RPMI7951 (cell line): ENCODE data around the gene HMSD. TPM values are rescaled to one million over a fixed set of nuclear protein-coding genes. Genes with fewer than 3 reads are reported as not detected.
"Not testable (repeated sequence)": the region's sequence is repeated elsewhere in the genome, so short reads cannot be mapped to it uniquely, and the experiment has no call there.

Experiments
- DNase-seq: peaks from one replicate; pipeline ENCODE4 v3.0.0-alpha.2; 2012; ENCODE audit warnings: low read depth
- total RNA-seq: library from RNA; depleted of rRNA; stranded (reverse); fragments of >200 nt; shearing (Covaris generic); gene quantifications from 2 replicates; pipeline ENCODE4 v1.2.3, GENCODE V29; 2014; rRNA removed

HMSD gene, protein sequence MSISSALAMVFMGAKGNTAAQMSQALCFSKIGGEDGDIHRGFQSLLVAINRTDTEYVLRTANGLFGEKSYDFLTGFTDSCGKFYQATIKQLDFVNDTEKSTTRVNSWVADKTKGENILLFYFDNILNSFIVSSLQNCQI
- not detected in 2 replicates for total RNA-seq

- peak; percentile 47 for DNase-seq
Measured at GRCh38 chr18:63949068-63949737, at the start of gene HMSD. HMSD (plus strand) TSS chr18:63949301; CDS start chr18:63953456, 4,155 bp downstream.

DNA sequence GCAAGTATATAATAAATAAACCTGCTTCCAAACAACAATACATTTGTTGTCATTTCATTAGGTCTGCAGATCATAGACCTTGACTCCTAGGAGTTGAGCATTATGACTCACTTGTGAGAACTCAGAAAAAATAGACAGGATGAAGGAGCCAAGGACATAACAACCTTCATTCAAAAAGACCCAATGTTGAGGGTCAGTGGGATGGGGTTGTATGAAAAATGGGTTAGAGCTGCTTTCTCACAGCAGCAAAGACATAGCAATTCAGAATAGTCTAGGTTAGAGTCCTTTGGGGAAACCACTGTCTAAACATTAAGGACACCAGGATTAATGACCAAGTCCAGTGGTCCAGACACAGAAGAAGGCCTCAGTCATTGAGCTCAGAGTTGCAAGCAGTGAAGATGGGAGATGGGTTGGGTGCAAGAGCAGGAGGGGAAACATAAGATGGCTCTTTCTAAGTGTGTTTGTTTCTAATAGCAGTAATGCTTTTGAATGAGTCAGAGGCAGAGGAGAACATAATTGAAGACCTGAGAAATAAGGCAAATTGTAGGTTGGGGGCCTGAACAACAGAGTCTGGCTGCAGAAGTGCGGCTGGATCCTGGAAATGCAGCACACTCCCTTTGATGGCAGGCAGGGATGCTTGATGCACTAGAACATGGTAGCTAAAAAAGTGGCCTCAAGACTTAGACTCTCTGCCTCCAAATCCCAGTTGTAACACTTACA, 45.1 kb upstream of the HMSD start:
- DNase-seq: no peak

DNA sequence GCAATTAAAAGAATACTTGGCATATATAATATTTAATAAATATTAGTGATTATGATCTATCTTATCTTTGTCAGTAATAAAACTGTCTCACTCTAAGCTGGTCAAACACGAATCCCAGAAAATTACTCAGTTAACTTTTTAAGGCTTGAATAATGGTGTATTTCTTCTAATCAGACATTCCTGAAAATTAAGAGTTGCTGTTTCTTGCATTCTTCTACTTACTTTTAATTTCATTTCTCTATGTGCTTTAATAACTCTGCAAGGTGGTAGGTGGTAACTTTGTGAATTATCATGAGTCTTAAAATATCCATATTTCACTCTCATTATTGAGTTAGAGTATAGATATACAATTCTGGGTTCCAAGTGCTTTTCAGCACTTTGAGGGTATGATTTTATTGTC, 44.4 kb upstream of the HMSD start:
- no peak for DNase-seq

- no peak for DNase-seq
Measured at GRCh38 chr18:63905361-63905760, 43.7 kb upstream of the HMSD start.

GRCh38 chr18:63906056-63906455, 43.0 kb upstream of the HMSD start:
- no peak for DNase-seq

GRCh38 chr18:63907664-63908063, 41.4 kb upstream of the HMSD start, which contains the start of gene SERPINB10:
SERPINB10 (plus strand) TSS chr18:63907958; CDS start chr18:63915511, 7,553 bp downstream.
- no peak for DNase-seq

GRCh38 chr18:63908858-63909257, 40.2 kb upstream of the HMSD start:
- no peak for DNase-seq

DNA sequence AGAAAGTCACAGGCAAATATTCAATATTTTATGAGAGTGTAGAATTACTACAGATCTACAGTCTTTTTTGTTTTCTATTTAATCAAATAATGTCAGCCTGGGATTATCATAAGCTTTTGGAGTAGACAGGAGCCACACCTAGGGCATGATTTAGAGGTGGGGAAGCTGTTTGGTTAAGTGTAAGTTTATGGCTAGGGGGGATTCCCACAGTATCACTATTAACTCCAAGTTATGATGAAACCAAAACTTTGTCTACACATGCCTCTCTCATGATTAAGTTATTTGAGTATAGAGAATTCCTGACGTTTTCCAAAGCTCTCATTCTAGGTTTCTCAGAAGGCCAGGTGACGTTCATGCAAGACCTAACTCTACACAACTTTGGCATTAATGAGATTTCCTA, 39.2 kb upstream of the HMSD start:
- no peak for DNase-seq

DNA sequence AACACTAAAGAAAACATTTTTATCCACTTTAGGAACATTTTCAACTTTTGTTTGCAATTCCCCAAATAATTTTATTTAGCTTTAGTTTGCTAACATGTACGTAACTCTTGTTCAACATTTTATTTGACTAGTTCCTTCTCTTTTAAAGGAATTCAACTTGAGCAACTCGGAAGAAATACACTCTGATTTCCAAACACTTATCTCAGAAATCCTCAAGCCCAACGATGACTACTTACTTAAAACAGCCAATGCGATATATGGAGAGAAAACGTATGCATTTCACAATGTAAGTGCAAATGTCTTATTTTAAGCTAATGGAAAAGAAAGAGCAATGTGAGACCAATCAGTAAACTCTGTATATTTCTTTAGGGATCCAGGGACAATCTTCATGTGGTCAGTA, 31.3 kb upstream of the HMSD start:
- DNase-seq: no peak

GRCh38 chr18:63922049-63922448, 27.1 kb upstream of the HMSD start:
- no peak for DNase-seq

DNA sequence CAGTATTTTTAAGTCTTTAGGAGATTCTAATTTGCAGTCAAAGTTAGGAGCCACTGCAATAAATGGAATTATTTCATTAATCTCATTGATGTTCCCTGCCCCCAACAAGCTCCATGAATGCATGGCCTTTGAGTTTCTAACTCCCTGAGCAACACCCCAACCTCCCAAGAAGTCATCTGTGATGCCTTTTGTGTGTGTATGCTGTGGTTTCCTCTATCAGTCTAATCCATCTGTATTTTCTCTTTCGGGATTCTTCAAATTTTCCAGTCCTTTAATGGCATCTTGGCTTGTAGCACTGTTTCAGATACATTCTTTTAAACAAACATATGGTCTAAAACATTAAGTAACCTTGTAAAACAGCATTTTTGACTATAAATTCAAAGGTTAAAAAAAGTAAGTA, 24.6 kb upstream of the HMSD start:
- DNase-seq: peak; percentile 73

GRCh38 chr18:63928331-63928730, 20.8 kb upstream of the HMSD start:
- DNase-seq: no peak

GRCh38 chr18:63929369-63929768, 19.7 kb upstream of the HMSD start:
- not testable (repeated sequence) for DNase-seq

DNA sequence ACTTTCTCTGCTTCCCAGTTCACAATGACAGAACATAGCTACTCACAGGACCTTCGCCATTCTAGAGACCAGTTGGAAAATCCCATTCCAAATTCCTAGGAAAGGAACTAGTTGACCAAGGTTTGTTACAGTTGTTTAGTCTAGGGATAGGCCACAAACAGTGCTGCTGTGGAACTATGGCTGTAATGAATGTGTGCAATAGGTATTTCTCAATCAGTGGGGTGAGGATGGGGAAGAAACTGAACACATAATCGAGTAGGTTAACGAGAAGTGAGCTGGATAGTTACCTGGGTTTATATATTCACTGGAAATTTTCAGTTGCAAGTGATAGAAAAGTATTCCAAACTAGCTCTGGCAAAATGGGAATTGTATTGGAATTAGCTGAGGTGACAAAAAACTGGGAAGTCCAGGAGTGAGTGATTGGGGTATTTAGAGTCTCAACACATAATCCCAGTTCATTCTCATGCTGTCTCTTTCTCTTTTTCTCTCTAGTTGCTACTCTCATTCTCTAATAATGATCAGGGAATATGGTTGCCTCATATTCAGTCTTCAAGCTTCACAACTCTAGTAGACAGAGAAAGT, 18.2 kb upstream of the HMSD start:
- no peak for DNase-seq

DNA sequence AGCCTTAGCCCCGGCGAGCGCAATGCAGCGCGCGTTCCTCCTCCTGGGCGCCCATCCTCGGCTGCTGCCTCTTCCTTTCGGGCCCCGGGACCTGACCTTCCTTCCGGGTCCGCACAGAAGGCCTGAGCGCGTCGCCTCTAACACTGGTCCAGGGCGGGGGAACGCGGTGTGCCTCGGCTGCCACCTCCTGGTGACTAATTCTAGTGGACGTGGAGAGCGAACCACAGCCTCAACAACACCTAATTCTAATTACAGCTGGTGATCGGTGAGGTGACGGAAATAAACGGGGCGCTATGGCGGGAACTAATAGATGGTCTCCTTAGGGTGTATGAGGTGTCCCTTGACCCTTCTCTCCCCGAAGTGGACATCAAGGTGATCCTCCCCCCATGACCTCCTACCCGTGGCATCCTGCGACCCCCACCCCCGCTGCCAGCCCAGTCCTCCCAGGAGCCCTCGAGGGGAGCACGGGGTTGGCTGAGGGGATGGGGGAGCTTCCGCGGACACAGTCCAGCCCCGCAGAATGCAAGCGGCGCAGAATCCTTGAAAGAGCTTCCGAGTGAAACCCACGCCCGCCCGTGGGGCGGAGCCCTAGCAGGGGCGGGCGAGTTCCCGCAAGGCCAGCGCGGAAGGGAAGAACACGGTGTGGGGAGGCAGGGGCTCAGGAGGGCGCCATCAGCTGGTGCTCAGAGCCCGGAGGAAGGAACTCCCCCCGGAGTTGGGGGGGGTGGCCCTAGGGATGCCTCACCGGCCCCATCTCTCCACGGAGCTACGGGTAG, 12.8 kb upstream of the HMSD start:
- peak; percentile 80 for DNase-seq

DNA sequence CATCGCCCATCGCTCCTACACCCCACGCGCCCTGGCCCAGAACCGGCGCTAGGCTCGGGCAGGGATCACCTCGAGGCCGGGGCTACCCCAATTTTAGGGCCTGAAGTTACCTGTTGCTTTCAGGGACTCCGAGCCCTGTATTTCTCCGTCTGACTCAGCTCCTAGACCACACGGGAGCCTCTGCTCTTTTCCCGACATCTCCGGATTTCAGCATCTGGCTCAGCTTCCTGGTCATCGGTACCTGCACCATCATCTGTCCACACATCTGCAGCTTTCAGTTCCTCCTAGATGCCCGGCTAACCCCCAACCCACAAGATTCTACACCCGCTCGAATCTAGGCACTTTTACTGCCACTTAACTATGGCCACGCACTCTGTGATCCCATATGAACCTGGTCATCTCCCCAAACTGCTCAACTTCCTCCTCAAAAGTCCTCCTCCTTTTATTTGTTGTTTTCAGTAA, 12.1 kb upstream of the HMSD start:
- no peak for DNase-seq

DNA sequence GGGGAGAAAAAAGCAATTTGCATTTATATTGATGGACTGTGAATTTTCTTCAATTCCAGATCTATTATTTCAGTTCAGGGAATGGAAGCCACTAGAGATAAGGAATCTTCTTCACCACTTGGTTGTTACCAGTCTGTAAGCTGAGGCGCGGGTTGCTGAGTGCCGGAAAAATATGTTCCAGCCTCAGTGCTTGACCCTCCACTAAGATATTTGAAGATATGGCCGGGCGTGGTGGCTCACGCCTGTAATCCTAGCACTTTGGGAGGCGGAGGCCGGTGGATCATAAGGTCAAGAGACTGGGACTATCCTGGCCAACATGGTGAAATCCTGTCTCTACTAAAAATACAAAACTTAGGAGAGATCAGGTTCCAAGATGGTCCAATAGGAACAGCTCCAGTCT, 9.1 kb upstream of the HMSD start:
- DNase-seq: no peak

- DNase-seq: not testable (repeated sequence)
Measured at GRCh38 chr18:63940543-63941050, 8.5 kb upstream of the HMSD start.

GRCh38 chr18:63947051-63947790, 1.9 kb upstream of the HMSD start:
- no peak for DNase-seq

GRCh38 chr18:63951302-63951705, 2.2 kb downstream of the HMSD start:
- DNase-seq: peak; percentile 26

GRCh38 chr18:63953811-63954210, 4.7 kb downstream of the HMSD start:
- peak; percentile 23 for DNase-seq
